HCT116 (cell line): Measurements from ENCODE around the gene AKT1. TPM values are rescaled to one million over a fixed set of nuclear protein-coding genes. Genes with fewer than 3 reads are reported as not detected.

Experiments
- ATAC-seq: fragments of 200-7000 bp; cut with Tn5 transposase; 2 replicates; pipeline ENCODE4 v1.9.1; 2020; ENCODE audit warnings: mild to moderate bottlenecking, moderate library complexity
- BruUV-seq: library from RNA; stranded (reverse); fragments of 400-500 nt; replicated peaks from 2 replicates; lab custom pipeline; 2021; lab: Mats Ljungman, UMichigan
- CTCF ChIA-PET: fragments of 300-600 bp; sonication (Branson Sonifier 250); formaldehyde crosslinking; loops from one replicate; lab custom pipeline; 2021; ENCODE audit warnings: antibody characterized with exemption; lab: Charles Lee
- POLR2A ChIA-PET: fragments of 300-600, 350-600 bp; sonication (Branson Sonifier 250); formaldehyde crosslinking; loops from one replicate; lab custom pipeline; 2021; ENCODE audit warnings: antibody characterized with exemption; lab: Charles Lee
- RAD21 ChIA-PET, 2 experiments: fragments of 300-600 bp; sonication (Branson Sonifier 250); formaldehyde crosslinking; loops; one replicate each; lab custom pipeline; 2023; ENCODE audit warnings: low total read pairs in 2 of 2; ENCODE audit not compliant: uncharacterized antibody in 2 of 2, unreplicated experiment in 2 of 2, low non-redundant PET in 1 of 2; lab: Charles Lee
- DNase-seq: peaks from one replicate; pipeline ENCODE4 v3.0.0-alpha.2; 2010; ENCODE audit warnings: low read depth, low spot score
- H2AFZ ChIP-seq: fragments of 200-600 bp; shearing (Covaris generic), sonication (generic); 2 replicates; pipeline ENCODE4 v1.6.1; 2017; ENCODE audit warnings: low read depth, mixed run types, mixed read lengths, antibody characterized with exemption, low read length; ENCODE audit not compliant: poor library complexity, severe bottlenecking
- H3K27ac ChIP-seq: 2 replicates; pipeline ENCODE4 v1.5.1; 2012; ENCODE audit warnings: low read depth, low read length
- H3K27me3 ChIP-seq: fragments of 200-600 bp; sonication (generic); 2 replicates; pipeline ENCODE4 v1.6.1; 2016; ENCODE audit warnings: mixed run types, low read length, mixed read lengths; ENCODE audit not compliant: insufficient read depth
- H3K36me3 ChIP-seq, 2 experiments: fragments of 200-500 bp in 1 of 2; fragments of 200-600 bp in 1 of 2; sonication (Bioruptor generic) in 1 of 2; sonication (generic) in 1 of 2; 2 replicates each; pipeline versions ENCODE4 v1.5.1 to v1.6.1; 2014 to 2016; ENCODE audit warnings: low read length in 2 of 2, inconsistent platforms in 1 of 2, mixed read lengths in 1 of 2, mixed run types in 1 of 2; ENCODE audit not compliant: insufficient read depth in 2 of 2, control insufficient read depth in 1 of 2
- H3K4me1 ChIP-seq, 2 experiments: fragments of 200-600 bp in 1 of 2; sonication (generic) in 1 of 2; 2 replicates each; pipeline versions ENCODE4 v1.5.1 to v1.6.1; 2012 to 2017; ENCODE audit warnings: low read length in 2 of 2, inconsistent platforms in 1 of 2, mild to moderate bottlenecking in 1 of 2, mixed read lengths in 1 of 2, mixed run types in 1 of 2, moderate library complexity in 1 of 2; ENCODE audit not compliant: insufficient read depth in 2 of 2, control insufficient read depth in 1 of 2
- H3K4me2 ChIP-seq: fragments of 200-600 bp; sonication (generic); 2 replicates; pipeline ENCODE4 v1.6.1; 2017; ENCODE audit warnings: mixed run types, low read length, mixed read lengths
- H3K4me3 ChIP-seq, 2 experiments: fragments of 200-600 bp in 1 of 2; sonication (generic) in 1 of 2; replicated peaks in 1 of 2; 2 replicates each; pipeline ENCODE4 v1.5.1; 2011 to 2016; ENCODE audit warnings: low read length in 2 of 2, control low read depth in 1 of 2, low read depth in 1 of 2, mild to moderate bottlenecking in 1 of 2, mixed read lengths in 1 of 2, mixed run types in 1 of 2
- H3K79me2 ChIP-seq: fragments of 200-600 bp; sonication (generic); 2 replicates; pipeline ENCODE4 v1.6.1; 2017; ENCODE audit warnings: mild to moderate bottlenecking, mixed run types, low read length, moderate library complexity, mixed read lengths; ENCODE audit not compliant: insufficient read depth
- H3K9ac ChIP-seq: fragments of 200-600 bp; sonication (generic); 2 replicates; pipeline ENCODE4 v1.6.1; 2016; ENCODE audit warnings: low read length, mixed read lengths
- H3K9me2 ChIP-seq: fragments of 200-600 bp; sonication (generic), shearing (Covaris generic); 2 replicates; pipeline ENCODE4 v1.6.1; 2017; ENCODE audit warnings: mixed run types, mild to moderate bottlenecking, moderate library complexity; ENCODE audit not compliant: insufficient read depth
- H3K9me3 ChIP-seq, 2 experiments: fragments of 200-500 bp in 1 of 2; fragments of 200-600 bp in 1 of 2; sonication (Bioruptor generic) in 1 of 2; sonication (generic) in 1 of 2; 2 replicates each; pipeline ENCODE4 v1.6.1; 2014 to 2017; ENCODE audit warnings: low read length in 2 of 2, mixed read lengths in 2 of 2, inconsistent platforms in 1 of 2, low read depth in 1 of 2, mild to moderate bottlenecking in 1 of 2, mixed run types in 1 of 2, moderate library complexity in 1 of 2; ENCODE audit not compliant: control insufficient read depth in 1 of 2, insufficient read depth in 1 of 2
- H4K20me1 ChIP-seq: fragments of 200-600 bp; sonication (generic), shearing (Covaris generic); 2 replicates; pipeline ENCODE4 v1.6.1; 2017; ENCODE audit warnings: mixed run types, mild to moderate bottlenecking, moderate library complexity; ENCODE audit not compliant: insufficient read depth
- CEBPB ChIP-seq: IDR thresholded peaks from 2 replicates; pipeline ENCODE4 v1.6.1; 2012; ENCODE audit warnings: low read depth
- EGR1 ChIP-seq: IDR thresholded peaks from 2 replicates; pipeline ENCODE4 v1.6.1; 2012; ENCODE audit warnings: low read depth
- ELF1 ChIP-seq: IDR thresholded peaks from 2 replicates; pipeline ENCODE4 v1.6.1; 2012; ENCODE audit warnings: low read depth, borderline replicate concordance
- EZH2phosphoT487 ChIP-seq: fragments of 200-600 bp; IDR thresholded peaks from 2 replicates; pipeline ENCODE4 v1.6.1; 2018; ENCODE audit warnings: antibody characterized with exemption, borderline replicate concordance
- FOSL1 ChIP-seq: IDR thresholded peaks from 2 replicates; pipeline ENCODE4 v1.6.1; 2012; ENCODE audit warnings: low read depth
- POLR2A ChIP-seq: IDR thresholded peaks from 2 replicates; pipeline ENCODE4 v1.7.0; 2011; ENCODE audit warnings: borderline replicate concordance; ENCODE audit not compliant: insufficient read depth, insufficient read length; ENCODE audit errors: extremely low read depth
- POLR2AphosphoS5 ChIP-seq: IDR thresholded peaks from 2 replicates; pipeline ENCODE4 v1.6.1; 2011; ENCODE audit warnings: mild to moderate bottlenecking, low read depth, low read length, moderate library complexity
- RAD21 ChIP-seq: IDR thresholded peaks from 2 replicates; pipeline ENCODE4 v1.6.1; 2012; ENCODE audit warnings: low read depth, mild to moderate bottlenecking
- SP1 ChIP-seq: IDR thresholded peaks from 2 replicates; pipeline ENCODE4 v1.6.1; 2012; ENCODE audit warnings: low read depth
- SRF ChIP-seq: IDR thresholded peaks from 2 replicates; pipeline ENCODE4 v1.6.1; 2012; ENCODE audit warnings: low read depth
- YY1 ChIP-seq: IDR thresholded peaks from 2 replicates; pipeline ENCODE4 v1.6.1; 2011; ENCODE audit warnings: low read length, low read depth, moderate library complexity, mild to moderate bottlenecking; ENCODE audit not compliant: insufficient replicate concordance; ENCODE audit errors: extremely low read depth
- ZFX ChIP-seq: fragments of 450-650 bp; IDR thresholded peaks from 2 replicates; pipeline ENCODE4 v1.6.1; 2017
- ZNF274 ChIP-seq: fragments of 200-500 bp; sonication (Bioruptor generic); IDR thresholded peaks from 2 replicates; pipeline ENCODE4 v1.6.1; 2014; ENCODE audit warnings: mild to moderate bottlenecking, low read depth, low read length, inconsistent platforms
- intact Hi-C: fragments of 100-400 bp; cut with micrococcal nuclease; formaldehyde crosslinking; loops from 2 replicates; pipeline ENCODE4 v1.10.0; 2022
- total RNA-seq: library from RNA; stranded (reverse); gene quantifications from one replicate; pipeline ENCODE4 v1.2.1, GENCODE V29; 2021; ENCODE audit not compliant: unreplicated experiment
- TF ChIP-seq, protein P1 (sequence below): IDR thresholded peaks from 2 replicates; pipeline ENCODE4 v1.6.1; 2012
- TF ChIP-seq, protein P2 (sequence below): IDR thresholded peaks from 2 replicates; pipeline ENCODE4 v1.6.1; 2012; ENCODE audit warnings: low read depth

The AKT1 gene
- total RNA-seq, 1 experiment from 2014 or later: 152 TPM

DNA sequence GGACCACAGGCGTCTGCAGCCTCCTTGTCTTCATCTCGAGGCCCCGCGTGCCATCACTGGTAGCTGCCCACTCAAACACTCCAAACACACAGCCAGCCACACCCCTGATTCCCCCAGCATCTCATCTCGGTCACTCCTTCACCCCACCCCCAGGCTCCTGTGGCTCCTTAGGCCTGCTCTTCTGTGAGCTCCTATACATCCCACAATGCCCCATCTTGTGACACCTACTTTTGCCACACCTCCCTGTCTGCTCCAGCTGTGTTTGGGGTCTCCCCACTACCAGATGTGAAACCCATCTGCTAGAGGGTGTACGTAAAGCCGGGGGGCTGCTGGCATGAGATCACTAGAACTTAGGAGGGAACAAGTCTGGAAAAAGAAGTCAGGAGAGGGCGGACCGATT lies 4.1 kb downstream of the AKT1 start:
- no peak overlapping the region for H3K9ac ChIP-seq
- H3K27ac ChIP-seq: no peak overlapping the region; the same call in 1 of the 2 replicates
- no peaks in the 10 kb centered on the region for H4K20me1 ChIP-seq
- ChIA-PET CTCF (no interaction called here), POLR2A (no interaction called here), RAD21 (no interaction called here)
- no peaks in the 10 kb centered on the region for H3K27me3 ChIP-seq
- H3K79me2 ChIP-seq: peaks cover 75% of the 10 kb centered on the region
- no peaks in the 10 kb centered on the region for H3K9me2 ChIP-seq
- no peak for TF ChIP-seq ZFX
- TF ChIP-seq, protein P1, sequence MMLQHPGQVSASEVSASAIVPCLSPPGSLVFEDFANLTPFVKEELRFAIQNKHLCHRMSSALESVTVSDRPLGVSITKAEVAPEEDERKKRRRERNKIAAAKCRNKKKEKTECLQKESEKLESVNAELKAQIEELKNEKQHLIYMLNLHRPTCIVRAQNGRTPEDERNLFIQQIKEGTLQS: no peak
- no peak for TF ChIP-seq POLR2A
- no peak for TF ChIP-seq EGR1
- TF ChIP-seq ELF1: no peak
- TF ChIP-seq SP1: no peak
- no peak for TF ChIP-seq FOSL1
- TF ChIP-seq POLR2AphosphoS5: no peak
- no peak for TF ChIP-seq RAD21
- TF ChIP-seq ZNF274: no peak
- TF ChIP-seq CEBPB: no peak
- no peak for TF ChIP-seq YY1
- TF ChIP-seq EZH2phosphoT487: no peak
- TF ChIP-seq, protein P2, sequence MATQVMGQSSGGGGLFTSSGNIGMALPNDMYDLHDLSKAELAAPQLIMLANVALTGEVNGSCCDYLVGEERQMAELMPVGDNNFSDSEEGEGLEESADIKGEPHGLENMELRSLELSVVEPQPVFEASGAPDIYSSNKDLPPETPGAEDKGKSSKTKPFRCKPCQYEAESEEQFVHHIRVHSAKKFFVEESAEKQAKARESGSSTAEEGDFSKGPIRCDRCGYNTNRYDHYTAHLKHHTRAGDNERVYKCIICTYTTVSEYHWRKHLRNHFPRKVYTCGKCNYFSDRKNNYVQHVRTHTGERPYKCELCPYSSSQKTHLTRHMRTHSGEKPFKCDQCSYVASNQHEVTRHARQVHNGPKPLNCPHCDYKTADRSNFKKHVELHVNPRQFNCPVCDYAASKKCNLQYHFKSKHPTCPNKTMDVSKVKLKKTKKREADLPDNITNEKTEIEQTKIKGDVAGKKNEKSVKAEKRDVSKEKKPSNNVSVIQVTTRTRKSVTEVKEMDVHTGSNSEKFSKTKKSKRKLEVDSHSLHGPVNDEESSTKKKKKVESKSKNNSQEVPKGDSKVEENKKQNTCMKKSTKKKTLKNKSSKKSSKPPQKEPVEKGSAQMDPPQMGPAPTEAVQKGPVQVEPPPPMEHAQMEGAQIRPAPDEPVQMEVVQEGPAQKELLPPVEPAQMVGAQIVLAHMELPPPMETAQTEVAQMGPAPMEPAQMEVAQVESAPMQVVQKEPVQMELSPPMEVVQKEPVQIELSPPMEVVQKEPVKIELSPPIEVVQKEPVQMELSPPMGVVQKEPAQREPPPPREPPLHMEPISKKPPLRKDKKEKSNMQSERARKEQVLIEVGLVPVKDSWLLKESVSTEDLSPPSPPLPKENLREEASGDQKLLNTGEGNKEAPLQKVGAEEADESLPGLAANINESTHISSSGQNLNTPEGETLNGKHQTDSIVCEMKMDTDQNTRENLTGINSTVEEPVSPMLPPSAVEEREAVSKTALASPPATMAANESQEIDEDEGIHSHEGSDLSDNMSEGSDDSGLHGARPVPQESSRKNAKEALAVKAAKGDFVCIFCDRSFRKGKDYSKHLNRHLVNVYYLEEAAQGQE: no peak
- no peak for TF ChIP-seq SRF
- H3K36me3 ChIP-seq: peaks cover 8 to 12% of the 10 kb centered on the region in 2 experiments
- no peak for ATAC-seq
- H3K4me3 ChIP-seq: no peak overlapping the region
- H3K9me3 ChIP-seq: no peaks in the 10 kb centered on the region
- no peak overlapping the region for H2AFZ ChIP-seq
- no peak for DNase-seq
- no TSS peak for BruUV-seq
- H3K4me1 ChIP-seq: peaks cover 14 to 26% of the 10 kb centered on the region in 2 experiments
- H3K4me2 ChIP-seq: no peak overlapping the region
- intact Hi-C loops: no loop called here
